ENCODE data around the gene CCDC13.

GRCh38 chr3:42733501-42734262 lies 39.4 kb downstream of the CCDC13 start:
- no peak for TF ChIP-seq CTCF (IDR thresholded peaks at IDR 0.05)
- no peak for TF ChIP-seq POLR2A (IDR thresholded peaks at IDR 0.05)
